SK-N-SH treated with all-trans-retinoic acid at 6 μM for 48 hours (cell line): ENCODE results near the gene PPP1R1A.

Experiments
- ATAC-seq: fragments of 200-7000 bp; cut with Tn5 transposase; 3 replicates; pipeline ENCODE4 v1.9.1; 2020; ENCODE audit warnings: mild to moderate bottlenecking, moderate library complexity
- ARNTL ChIP-seq: fragments of 450-650 bp; formaldehyde crosslinking; IDR thresholded peaks from 2 replicates; pipeline ENCODE4 v1.5.0; 2020; ENCODE audit warnings: low read depth, mild to moderate bottlenecking, moderate library complexity, borderline replicate concordance
- BACH2 ChIP-seq: fragments of 250-450 bp; sonication (Bioruptor Pico); IDR thresholded peaks from 2 replicates; pipeline ENCODE4 v1.9.0; 2021; ENCODE audit warnings: mild to moderate bottlenecking, borderline replicate concordance
- CSDC2 ChIP-seq: fragments of 250-450 bp; sonication (Bioruptor Pico); IDR thresholded peaks from 2 replicates; pipeline ENCODE4 v1.5.0; 2020; ENCODE audit warnings: mild to moderate bottlenecking, moderate library complexity
- ESRRG ChIP-seq: fragments of 250-450 bp; sonication (Bioruptor Pico); IDR thresholded peaks from 2 replicates; pipeline ENCODE4 v1.6.1; 2021; ENCODE audit warnings: mild to moderate bottlenecking
- GLIS3 ChIP-seq: fragments of 250-450 bp; sonication (Bioruptor Pico); IDR thresholded peaks from 2 replicates; pipeline ENCODE4 v1.5.0; 2020; ENCODE audit warnings: mild to moderate bottlenecking, moderate library complexity
- ISL1 ChIP-seq: fragments of 250-450 bp; sonication (Bioruptor Pico); IDR thresholded peaks from 2 replicates; pipeline ENCODE4 v2.1.2; 2022; ENCODE audit warnings: mild to moderate bottlenecking, moderate library complexity
- OSR1 ChIP-seq: fragments of 250-450 bp; sonication (Bioruptor Pico); IDR thresholded peaks from 2 replicates; pipeline ENCODE4 v1.8.0; 2022; ENCODE audit warnings: moderate library complexity, mild to moderate bottlenecking, inconsistent platforms
- PPARA ChIP-seq: fragments of 250-450 bp; sonication (Bioruptor Pico); IDR thresholded peaks from 2 replicates; pipeline ENCODE4 v1.5.0; 2020; ENCODE audit warnings: mild to moderate bottlenecking, borderline replicate concordance
- RARB ChIP-seq: fragments of 250-450 bp; sonication (Bioruptor Pico); IDR thresholded peaks from 2 replicates; pipeline ENCODE4 v1.8.0; 2021; ENCODE audit warnings: mild to moderate bottlenecking, moderate library complexity
- SNAI2 ChIP-seq: fragments of 250-450 bp; sonication (Bioruptor Pico); IDR thresholded peaks from 2 replicates; pipeline ENCODE4 v1.5.0; 2020; ENCODE audit warnings: mild to moderate bottlenecking, moderate library complexity
- TCF4 ChIP-seq: fragments of 250-450 bp; sonication (Bioruptor Pico); IDR thresholded peaks from 2 replicates; pipeline ENCODE4 v1.8.0; 2021; ENCODE audit warnings: mild to moderate bottlenecking, moderate library complexity, borderline replicate concordance
- ZC3H10 ChIP-seq: fragments of 250-450 bp; sonication (Bioruptor Pico); IDR thresholded peaks from 2 replicates; pipeline ENCODE4 v1.5.1; 2021; ENCODE audit warnings: mild to moderate bottlenecking, moderate library complexity
- ZFP3 ChIP-seq: fragments of 250-450 bp; sonication (Bioruptor Pico); IDR thresholded peaks from 2 replicates; pipeline ENCODE4 v1.5.0; 2020; ENCODE audit warnings: mild to moderate bottlenecking, moderate library complexity
- ZFP30 ChIP-seq: fragments of 450-650 bp; formaldehyde crosslinking; IDR thresholded peaks from 2 replicates; pipeline ENCODE4 v1.5.0; 2022; ENCODE audit warnings: mild to moderate bottlenecking, moderate library complexity
- ZNF565 ChIP-seq: fragments of 450-650 bp; formaldehyde crosslinking; conservative IDR thresholded peaks from 2 replicates; pipeline ENCODE4 v1.5.0; 2020; ENCODE audit warnings: low read depth, mild to moderate bottlenecking, moderate library complexity
- ZNF70 ChIP-seq: fragments of 450-650 bp; formaldehyde crosslinking; IDR thresholded peaks from 2 replicates; pipeline ENCODE4 v1.5.0; 2020; ENCODE audit warnings: mild to moderate bottlenecking, moderate library complexity
- TF ChIP-seq, protein P1 (sequence below): fragments of 250-450 bp; sonication (Bioruptor Pico); IDR thresholded peaks from 2 replicates; pipeline ENCODE4 v1.5.1; 2020; ENCODE audit warnings: low read depth, mild to moderate bottlenecking, moderate library complexity
- TF ChIP-seq, protein P2 (sequence below): fragments of 250-450 bp; sonication (Bioruptor Pico); IDR thresholded peaks from 2 replicates; pipeline ENCODE4 v1.5.0; 2020; ENCODE audit warnings: mild to moderate bottlenecking, moderate library complexity
- TF ChIP-seq, protein P3 (sequence below): fragments of 250-450 bp; sonication (Bioruptor Pico); IDR thresholded peaks from 2 replicates; pipeline ENCODE4 v1.8.0; 2020; ENCODE audit warnings: mild to moderate bottlenecking, moderate library complexity, borderline replicate concordance

The PPP1R1A gene

GRCh38 chr12:54581412-54581811 is 7.0 kb downstream of the PPP1R1A start:
- no peak for TF ChIP-seq ZFP30 (CRISPR knock-in tag)
- no peak for TF ChIP-seq ZNF70 (CRISPR knock-in tag)
- TF ChIP-seq ZFP3 (CRISPR knock-in tag) = no peak
- no peak for TF ChIP-seq SNAI2 (CRISPR knock-in tag)
- no peak for TF ChIP-seq BACH2 (CRISPR knock-in tag)
- TF ChIP-seq, protein P1, sequence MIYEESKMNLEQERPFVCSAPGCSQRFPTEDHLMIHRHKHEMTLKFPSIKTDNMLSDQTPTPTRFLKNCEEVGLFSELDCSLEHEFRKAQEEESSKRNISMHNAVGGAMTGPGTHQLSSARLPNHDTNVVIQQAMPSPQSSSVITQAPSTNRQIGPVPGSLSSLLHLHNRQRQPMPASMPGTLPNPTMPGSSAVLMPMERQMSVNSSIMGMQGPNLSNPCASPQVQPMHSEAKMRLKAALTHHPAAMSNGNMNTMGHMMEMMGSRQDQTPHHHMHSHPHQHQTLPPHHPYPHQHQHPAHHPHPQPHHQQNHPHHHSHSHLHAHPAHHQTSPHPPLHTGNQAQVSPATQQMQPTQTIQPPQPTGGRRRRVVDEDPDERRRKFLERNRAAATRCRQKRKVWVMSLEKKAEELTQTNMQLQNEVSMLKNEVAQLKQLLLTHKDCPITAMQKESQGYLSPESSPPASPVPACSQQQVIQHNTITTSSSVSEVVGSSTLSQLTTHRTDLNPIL (CRISPR knock-in tag) = no peak
- no peak for TF ChIP-seq PPARA (CRISPR knock-in tag)
- no peak for TF ChIP-seq OSR1
- no peak for ATAC-seq

- peak; percentile 98 for ATAC-seq
- TF ChIP-seq ARNTL (CRISPR knock-in tag) (no peak), ESRRG (CRISPR knock-in tag) (no peak)
- TF ChIP-seq, all 23 proteins: peak for 0
These were observed 8.6 kb downstream of the PPP1R1A start for GRCh38 chr12:54579696-54580333.

DNA sequence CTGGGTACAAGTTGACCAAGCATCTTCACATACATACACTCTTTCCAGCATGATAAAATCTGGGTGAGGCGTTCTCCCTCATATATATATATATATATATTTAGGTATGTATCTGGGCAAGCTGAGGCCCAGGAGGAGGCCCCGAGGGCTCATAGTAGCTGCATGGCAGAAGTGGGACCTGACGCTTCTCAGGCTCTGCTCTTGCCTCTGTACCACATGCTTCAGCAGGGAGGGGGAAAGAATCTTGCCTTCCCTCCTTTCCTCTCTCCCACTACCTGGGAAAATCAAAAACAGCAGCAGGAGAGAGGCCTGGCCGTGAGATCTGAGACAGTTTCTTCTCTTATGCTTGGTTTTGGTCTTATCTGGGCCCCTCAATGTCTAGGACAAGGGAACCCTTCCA is 9.2 kb downstream of the PPP1R1A start:
- ATAC-seq = no peak
- no peak for TF ChIP-seq CSDC2 (CRISPR knock-in tag)
- no peak for TF ChIP-seq ZNF565 (CRISPR knock-in tag)
- TF ChIP-seq, protein P2, sequence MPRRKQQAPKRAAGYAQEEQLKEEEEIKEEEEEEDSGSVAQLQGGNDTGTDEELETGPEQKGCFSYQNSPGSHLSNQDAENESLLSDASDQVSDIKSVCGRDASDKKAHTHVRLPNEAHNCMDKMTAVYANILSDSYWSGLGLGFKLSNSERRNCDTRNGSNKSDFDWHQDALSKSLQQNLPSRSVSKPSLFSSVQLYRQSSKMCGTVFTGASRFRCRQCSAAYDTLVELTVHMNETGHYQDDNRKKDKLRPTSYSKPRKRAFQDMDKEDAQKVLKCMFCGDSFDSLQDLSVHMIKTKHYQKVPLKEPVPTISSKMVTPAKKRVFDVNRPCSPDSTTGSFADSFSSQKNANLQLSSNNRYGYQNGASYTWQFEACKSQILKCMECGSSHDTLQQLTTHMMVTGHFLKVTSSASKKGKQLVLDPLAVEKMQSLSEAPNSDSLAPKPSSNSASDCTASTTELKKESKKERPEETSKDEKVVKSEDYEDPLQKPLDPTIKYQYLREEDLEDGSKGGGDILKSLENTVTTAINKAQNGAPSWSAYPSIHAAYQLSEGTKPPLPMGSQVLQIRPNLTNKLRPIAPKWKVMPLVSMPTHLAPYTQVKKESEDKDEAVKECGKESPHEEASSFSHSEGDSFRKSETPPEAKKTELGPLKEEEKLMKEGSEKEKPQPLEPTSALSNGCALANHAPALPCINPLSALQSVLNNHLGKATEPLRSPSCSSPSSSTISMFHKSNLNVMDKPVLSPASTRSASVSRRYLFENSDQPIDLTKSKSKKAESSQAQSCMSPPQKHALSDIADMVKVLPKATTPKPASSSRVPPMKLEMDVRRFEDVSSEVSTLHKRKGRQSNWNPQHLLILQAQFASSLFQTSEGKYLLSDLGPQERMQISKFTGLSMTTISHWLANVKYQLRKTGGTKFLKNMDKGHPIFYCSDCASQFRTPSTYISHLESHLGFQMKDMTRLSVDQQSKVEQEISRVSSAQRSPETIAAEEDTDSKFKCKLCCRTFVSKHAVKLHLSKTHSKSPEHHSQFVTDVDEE (CRISPR knock-in tag) = no peak
- TF ChIP-seq, protein P3, sequence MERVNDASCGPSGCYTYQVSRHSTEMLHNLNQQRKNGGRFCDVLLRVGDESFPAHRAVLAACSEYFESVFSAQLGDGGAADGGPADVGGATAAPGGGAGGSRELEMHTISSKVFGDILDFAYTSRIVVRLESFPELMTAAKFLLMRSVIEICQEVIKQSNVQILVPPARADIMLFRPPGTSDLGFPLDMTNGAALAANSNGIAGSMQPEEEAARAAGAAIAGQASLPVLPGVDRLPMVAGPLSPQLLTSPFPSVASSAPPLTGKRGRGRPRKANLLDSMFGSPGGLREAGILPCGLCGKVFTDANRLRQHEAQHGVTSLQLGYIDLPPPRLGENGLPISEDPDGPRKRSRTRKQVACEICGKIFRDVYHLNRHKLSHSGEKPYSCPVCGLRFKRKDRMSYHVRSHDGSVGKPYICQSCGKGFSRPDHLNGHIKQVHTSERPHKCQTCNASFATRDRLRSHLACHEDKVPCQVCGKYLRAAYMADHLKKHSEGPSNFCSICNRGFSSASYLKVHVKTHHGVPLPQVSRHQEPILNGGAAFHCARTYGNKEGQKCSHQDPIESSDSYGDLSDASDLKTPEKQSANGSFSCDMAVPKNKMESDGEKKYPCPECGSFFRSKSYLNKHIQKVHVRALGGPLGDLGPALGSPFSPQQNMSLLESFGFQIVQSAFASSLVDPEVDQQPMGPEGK (CRISPR knock-in tag) = no peak
- no peak for TF ChIP-seq SNAI2 (CRISPR knock-in tag)
- TF ChIP-seq RARB (CRISPR knock-in tag) = no peak
- TF ChIP-seq ZFP3 (CRISPR knock-in tag) = no peak
- TF ChIP-seq ISL1 (CRISPR knock-in tag) = no peak
- TF ChIP-seq ZFP30 (CRISPR knock-in tag) = no peak
- no peak for TF ChIP-seq ZNF70 (CRISPR knock-in tag)

DNA sequence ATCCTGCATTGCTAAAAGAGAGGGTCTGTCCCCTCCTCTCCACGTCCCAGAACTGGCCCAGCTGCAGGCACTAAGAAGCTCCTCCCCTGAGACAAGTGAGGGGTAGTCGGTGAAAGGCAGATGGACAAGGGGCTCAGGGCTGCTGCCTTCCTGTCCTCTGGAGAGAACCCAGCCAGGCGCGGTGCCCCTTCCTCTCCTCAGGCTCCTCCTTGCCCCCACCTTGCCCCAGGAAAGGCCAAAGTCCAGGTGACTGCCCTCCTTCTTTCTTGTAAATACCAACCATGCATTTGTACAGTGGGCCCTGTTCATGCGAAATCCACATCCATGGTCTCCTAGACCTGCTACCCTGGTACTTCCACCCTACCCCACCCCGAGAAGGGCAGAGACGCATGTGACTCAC is 9.7 kb downstream of the PPP1R1A start:
- TF ChIP-seq CSDC2 (CRISPR knock-in tag) = no peak
- no peak for TF ChIP-seq ESRRG (CRISPR knock-in tag)
- ATAC-seq = no peak

DNA sequence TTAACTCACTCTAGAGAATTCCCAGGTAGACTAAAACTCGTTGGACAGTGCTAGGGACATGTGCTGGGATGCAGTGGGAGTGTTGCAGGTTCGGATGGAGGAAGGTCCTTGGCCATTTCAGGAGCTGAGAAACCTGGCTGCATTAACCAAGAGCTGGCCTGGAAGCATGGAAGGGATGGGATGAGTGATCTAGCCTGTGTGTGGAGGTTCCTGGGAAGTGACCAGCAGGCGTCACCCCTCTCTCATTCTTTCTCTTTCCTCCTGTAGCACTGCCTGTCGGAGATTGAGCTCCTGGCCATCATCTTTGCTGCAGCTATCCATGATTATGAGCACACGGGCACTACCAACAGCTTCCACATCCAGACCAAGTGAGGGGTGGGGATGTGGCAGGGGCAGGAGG is 15.6 kb downstream of the PPP1R1A start:
- TF ChIP-seq, protein P1 (CRISPR knock-in tag) = no peak
- TF ChIP-seq GLIS3 (CRISPR knock-in tag) (no peak), CSDC2 (CRISPR knock-in tag) (no peak), ZFP3 (CRISPR knock-in tag) (no peak), BACH2 (CRISPR knock-in tag) (no peak), ZC3H10 (CRISPR knock-in tag) (no peak), ISL1 (CRISPR knock-in tag) (no peak), OSR1 (no peak), SNAI2 (CRISPR knock-in tag) (no peak), TCF4 (no peak), ZNF565 (CRISPR knock-in tag) (no peak)
- TF ChIP-seq, all 23 proteins: peak for 0
- ATAC-seq = 0 out of 3 replicates have a peak, but pooled peaks have one; percentile 31
